IPS-11a (cell line): ENCODE results near the gene SRM.
"Not testable (repeated sequence)": the region's sequence is repeated elsewhere in the genome, so short reads cannot be mapped to it uniquely, and the experiment has no call there.

Source experiments
- H3K4me3 ChIP-seq: one replicate; pipeline ENCODE4 v1.5.1; 2013; ENCODE audit warnings: low read depth, low read length, control low read depth

The SRM gene

GRCh38 chr1:11045428-11046269 lies 14.2 kb downstream of the SRM start:
- no peak overlapping the region for H3K4me3 ChIP-seq

- no peak overlapping the region for H3K4me3 ChIP-seq
These were observed 14.9 kb downstream of the SRM start for GRCh38 chr1:11044849-11045427.

GRCh38 chr1:11044086-11044848 lies 15.6 kb downstream of the SRM start:
- H3K4me3 ChIP-seq, result no peak overlapping the region

GRCh38 chr1:11042995-11043874 lies 16.6 kb downstream of the SRM start:
- no peak overlapping the region for H3K4me3 ChIP-seq

GRCh38 chr1:11042065-11042464 lies 17.8 kb downstream of the SRM start:
- no peak overlapping the region for H3K4me3 ChIP-seq

- H3K4me3 ChIP-seq, result no peak overlapping the region
These were observed 18.8 kb downstream of the SRM start for GRCh38 chr1:11041048-11041447.

- not testable (repeated sequence) for H3K4me3 ChIP-seq
These were observed 19.8 kb downstream of the SRM start for GRCh38 chr1:11040105-11040429.

GRCh38 chr1:11039351-11040104 lies 20.3 kb downstream of the SRM start:
- H3K4me3 ChIP-seq, result no peak overlapping the region

GRCh38 chr1:11037740-11038182 lies 22.1 kb downstream of the SRM start:
- H3K4me3 ChIP-seq, result no peak overlapping the region

- H3K4me3 ChIP-seq, result not testable (repeated sequence)
These were observed 22.6 kb downstream of the SRM start for GRCh38 chr1:11037019-11037739.

- no peak overlapping the region for H3K4me3 ChIP-seq
These were observed 28.1 kb downstream of the SRM start for GRCh38 chr1:11031624-11032262.

- H3K4me3 ChIP-seq, result no peak overlapping the region
These were observed 29.0 kb downstream of the SRM start for GRCh38 chr1:11030865-11031264.

GRCh38 chr1:11028018-11028417 lies 31.8 kb downstream of the SRM start:
- no peak overlapping the region for H3K4me3 ChIP-seq

- H3K4me3 ChIP-seq, result no peak overlapping the region
These were observed 32.5 kb downstream of the SRM start for GRCh38 chr1:11027316-11027715.

- no peak overlapping the region for H3K4me3 ChIP-seq
These were observed 32.9 kb downstream of the SRM start for GRCh38 chr1:11026903-11027302.

- no peak overlapping the region for H3K4me3 ChIP-seq
These were observed 33.8 kb downstream of the SRM start for GRCh38 chr1:11026052-11026451.

GRCh38 chr1:11025618-11026017 lies 34.2 kb downstream of the SRM start:
- no peak overlapping the region for H3K4me3 ChIP-seq

- no peak overlapping the region for H3K4me3 ChIP-seq
These were observed 35.0 kb downstream of the SRM start for GRCh38 chr1:11024874-11025203.

- H3K4me3 ChIP-seq, result no peak overlapping the region
These were observed 35.5 kb downstream of the SRM start for GRCh38 chr1:11024154-11024873.
